AG04450 (cell line): ENCODE data around the gene PAGE2B. TPM values are rescaled to one million over a fixed set of nuclear protein-coding genes. Genes with fewer than 3 reads are reported as not detected.

Experiments
- CTCF ChIA-PET: fragments of 300-600, 350-600 bp; formaldehyde crosslinking; extraction: SDS; loops from one replicate; lab custom pipeline; 2022; ENCODE audit warnings: antibody characterized with exemption, inconsistent platforms; lab: Charles Lee
- POLR2A ChIA-PET: fragments of 350-600 bp; formaldehyde crosslinking; extraction: SDS; loops from one replicate; lab custom pipeline; 2021; ENCODE audit warnings: antibody characterized with exemption, inconsistent platforms; lab: Yijun Ruan, JAX
- DNase-seq: peaks from one replicate; pipeline ENCODE4 v3.0.0-alpha.2; 2011; ENCODE audit warnings: low read depth, low spot score
- H3K27ac ChIP-seq: one replicate; pipeline ENCODE4 v1.5.1; 2012; ENCODE audit warnings: low read depth, low read length, control low read depth
- H3K27me3 ChIP-seq: one replicate; pipeline ENCODE4 v1.6.0; 2012; ENCODE audit warnings: low read length; ENCODE audit not compliant: control insufficient read depth, insufficient read depth
- H3K4me3 ChIP-seq: 2 replicates; pipeline ENCODE4 v1.5.1; 2011; ENCODE audit warnings: mild to moderate bottlenecking, low read depth, low read length, control low read depth
- H3K9me3 ChIP-seq: 2 replicates; pipeline ENCODE4 v1.5.1; 2012; ENCODE audit warnings: low read length; ENCODE audit not compliant: control insufficient read depth, insufficient read depth
- CTCF ChIP-seq: IDR thresholded peaks from 2 replicates; pipeline ENCODE4 v1.5.1; 2011; ENCODE audit warnings: low read depth, low read length, control low read depth, inconsistent platforms
- polyA plus RNA-seq: library from polyadenylated mRNA; depleted of rRNA; stranded (reverse); fragments of >200 nt; gene quantifications from 2 replicates; pipeline ENCODE4 v1.2.3, GENCODE V29; 2011; rRNA removed

Gene PAGE2B
- polyA plus RNA-seq, 1 experiment, result not detected

DNA sequence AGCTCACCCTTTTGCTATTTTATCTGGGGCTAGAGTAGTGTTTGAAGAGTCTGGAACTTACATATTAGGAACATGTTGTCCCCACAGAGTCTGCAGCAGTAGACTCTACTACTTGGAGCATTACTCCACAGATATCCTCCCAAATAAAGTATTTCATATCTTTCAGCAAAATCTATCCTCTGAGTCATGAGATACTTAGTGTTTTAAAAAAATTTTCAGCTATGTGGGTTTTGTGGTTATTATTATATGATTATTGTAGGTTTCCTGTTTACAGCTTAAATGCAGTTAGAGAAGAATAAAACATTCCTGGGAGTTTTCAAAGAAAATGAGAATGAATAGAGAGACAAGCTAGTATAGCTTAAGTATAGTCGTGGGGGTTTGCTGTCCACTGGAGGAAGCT is 44.9 kb downstream of the PAGE2B start:
- no peak overlapping the region for H3K4me3 ChIP-seq
- TF ChIP-seq CTCF, result no peak
- no peak for DNase-seq
- CTCF ChIA-PET, result interaction anchor here (1.0 kb wide), 1 partner anchor 63 kb away, joined by 5 read pairs; no protein-coding TSS in a partner anchor
- POLR2A ChIA-PET, result no interaction called here
- no peaks in the 10 kb centered on the region for H3K27me3 ChIP-seq
- H3K27ac ChIP-seq, result no peak overlapping the region
- H3K9me3 ChIP-seq, result no peaks in the 10 kb centered on the region

DNA sequence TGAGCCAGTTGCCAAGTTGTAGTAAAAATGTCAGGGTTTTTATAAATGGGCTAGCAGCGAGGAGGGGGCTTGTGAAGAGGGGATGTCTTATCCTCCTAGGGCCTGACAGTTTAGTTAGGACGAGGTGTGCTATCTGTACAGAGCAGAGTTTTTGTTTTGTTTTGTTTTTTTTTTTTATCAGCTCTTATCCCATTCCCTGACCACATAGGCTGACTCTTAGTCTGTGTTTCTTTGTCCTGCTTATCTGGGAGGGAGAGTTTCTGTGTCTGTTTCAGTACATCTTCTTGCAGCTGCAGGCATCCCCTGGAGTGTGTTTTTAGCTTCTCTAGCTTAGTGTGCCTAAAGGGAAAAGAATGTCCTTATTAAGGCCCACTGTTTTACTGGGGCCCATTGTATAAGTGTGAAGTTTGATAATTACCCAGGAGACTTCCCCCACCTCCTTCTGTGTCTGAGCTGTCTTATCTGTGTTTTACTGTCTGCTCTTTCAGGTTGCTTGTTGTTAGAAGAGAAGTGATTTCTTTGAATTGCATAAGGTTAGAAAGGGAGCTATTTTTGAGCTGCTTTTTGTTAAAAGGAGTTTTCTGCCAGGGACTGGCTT is 46.0 kb downstream of the PAGE2B start:
- no peak for TF ChIP-seq CTCF
- H3K27me3 ChIP-seq, result no peaks in the 10 kb centered on the region
- ChIA-PET POLR2A (no interaction called here), CTCF (interaction anchor here (0.5 to 1.1 kb wide), 2 partner anchors 14 to 91 kb away, joined by 3 to 5 read pairs; no protein-coding TSS in a partner anchor)
- no peak overlapping the region for H3K4me3 ChIP-seq
- no peak overlapping the region for H3K27ac ChIP-seq
- no peaks in the 10 kb centered on the region for H3K9me3 ChIP-seq
- DNase-seq, result no peak

DNA sequence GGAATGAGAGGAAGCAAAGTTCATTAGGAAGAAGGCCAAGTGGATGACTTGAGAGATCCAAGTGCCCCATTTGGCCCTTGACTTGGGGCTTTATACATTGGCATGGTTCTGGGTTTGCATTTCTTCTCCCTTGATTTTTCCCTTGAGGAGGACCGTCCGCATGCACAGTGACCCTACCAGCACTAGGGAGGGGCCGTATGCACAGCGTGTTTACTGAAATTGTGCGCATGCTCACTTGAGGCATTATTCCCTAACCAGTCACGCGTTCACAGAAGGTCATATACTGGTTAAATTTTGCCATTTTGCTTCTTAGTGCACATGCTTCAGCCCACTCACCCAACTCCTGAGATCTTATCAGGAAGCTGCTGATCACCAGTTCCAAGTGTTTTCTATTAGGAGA is 49.1 kb downstream of the PAGE2B start:
- Histone ChIP-seq H3K9me3 (no peaks in the 10 kb centered on the region), H3K27ac (no peak overlapping the region), H3K4me3 (no peak overlapping the region), H3K27me3 (no peaks in the 10 kb centered on the region)
- ChIA-PET POLR2A (no interaction called here), CTCF (no interaction called here)
- no peak for DNase-seq
- TF ChIP-seq CTCF, result no peak

DNA sequence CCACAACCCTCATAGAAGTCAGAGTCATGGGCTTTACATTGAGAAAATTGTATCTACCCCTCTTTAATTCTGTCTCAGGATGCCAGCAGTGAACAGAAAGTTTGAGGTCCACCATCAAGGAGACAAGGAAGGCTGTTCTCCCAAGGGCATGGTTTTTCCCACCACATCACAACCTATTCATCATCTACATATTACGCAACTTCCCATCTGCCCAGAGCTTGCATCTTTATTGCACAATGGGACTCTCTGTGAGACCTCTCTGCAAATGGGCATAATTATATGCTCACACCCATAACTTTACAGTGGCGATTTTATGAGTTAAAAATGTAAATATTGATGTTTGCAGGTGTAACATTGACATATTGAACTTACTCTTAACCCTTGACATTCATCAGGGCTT is 52.9 kb downstream of the PAGE2B start:
- no peak for DNase-seq
- CTCF ChIA-PET, result no interaction called here
- Histone ChIP-seq H3K27ac (no peak overlapping the region), H3K9me3 (no peaks in the 10 kb centered on the region), H3K27me3 (no peaks in the 10 kb centered on the region), H3K4me3 (no peak overlapping the region)
- no peak for TF ChIP-seq CTCF
- POLR2A ChIA-PET, result no interaction called here

Other genes starting within 250 kb of the PAGE2B start
- gene TRO, start 154.2 kb upstream of the PAGE2B start, polyA plus RNA-seq, result 60.0 and 63.2 TPM in 2 replicates
- 0.06 TPM in 1 of 2 replicates, not detected in the other for gene PFKFB1, start 80.8 kb upstream of the PAGE2B start, polyA plus RNA-seq
- gene APEX2, start 74.7 kb upstream of the PAGE2B start, polyA plus RNA-seq, result 15.0 and 15.8 TPM in 2 replicates
- gene ALAS2, start 44.1 kb upstream of the PAGE2B start, polyA plus RNA-seq, result not detected in 2 replicates
- gene PAGE2, start 14.0 kb downstream of the PAGE2B start, polyA plus RNA-seq, result not detected in 2 replicates
- gene PAGE5, start 145.3 kb downstream of the PAGE2B start, polyA plus RNA-seq, result not detected in 2 replicates
- gene PAGE3, start 189.9 kb downstream of the PAGE2B start, polyA plus RNA-seq, result not detected in 2 replicates